GM23248 (cell line): ENCODE data around the gene MISP3. TPM values are rescaled to one million over a fixed set of nuclear protein-coding genes. Genes with fewer than 3 reads are reported as not detected.

Experiments
- DNase-seq: peaks from one replicate; pipeline ENCODE4 v3.0.0-alpha.2; 2015
- H2AFZ ChIP-seq: fragments of 200-600 bp; sonication (generic); 2 replicates; pipeline ENCODE4 v1.6.1; 2016; ENCODE audit warnings: antibody characterized with exemption
- H3F3A ChIP-seq: fragments of 200-600 bp; sonication (generic); 2 replicates; pipeline ENCODE4 v1.6.1; 2016; ENCODE audit warnings: mild to moderate bottlenecking, antibody characterized with exemption, mixed run types; ENCODE audit not compliant: insufficient read depth
- H3K27ac ChIP-seq: fragments of 200-600 bp; sonication (generic); 2 replicates; pipeline ENCODE4 v1.5.1; 2016; ENCODE audit warnings: mild to moderate bottlenecking
- H3K27me3 ChIP-seq: fragments of 200-600 bp; sonication (generic); replicated peaks from 2 replicates; pipeline ENCODE4 v1.6.1; 2016; ENCODE audit warnings: mild to moderate bottlenecking; ENCODE audit not compliant: insufficient read depth
- H3K36me3 ChIP-seq: fragments of 200-600 bp; sonication (generic); 2 replicates; pipeline ENCODE4 v1.6.1; 2016; ENCODE audit warnings: low read depth, mild to moderate bottlenecking
- H3K4me1 ChIP-seq: fragments of 200-600 bp; sonication (generic); 2 replicates; pipeline ENCODE4 v1.6.1; 2016; ENCODE audit warnings: mild to moderate bottlenecking; ENCODE audit not compliant: insufficient read depth
- H3K4me2 ChIP-seq: fragments of 200-600 bp; sonication (generic); one replicate; pipeline ENCODE4 v1.6.1; 2016; ENCODE audit warnings: mild to moderate bottlenecking; ENCODE audit not compliant: unreplicated experiment
- H3K4me3 ChIP-seq: fragments of 200-600 bp; sonication (generic); 2 replicates; pipeline ENCODE4 v1.5.1; 2016; ENCODE audit warnings: mild to moderate bottlenecking
- H3K79me2 ChIP-seq: fragments of 200-600 bp; sonication (generic); 2 replicates; pipeline ENCODE4 v1.6.1; 2016; ENCODE audit warnings: mild to moderate bottlenecking; ENCODE audit not compliant: insufficient read depth
- H3K9ac ChIP-seq: fragments of 200-600 bp; sonication (generic); 2 replicates; pipeline ENCODE4 v1.6.1; 2016; ENCODE audit warnings: mild to moderate bottlenecking
- H3K9me2 ChIP-seq: fragments of 200-600 bp; sonication (generic); 2 replicates; pipeline ENCODE4 v1.6.1; 2016; ENCODE audit warnings: mixed run types, mild to moderate bottlenecking, moderate library complexity; ENCODE audit not compliant: insufficient read depth
- H3K9me3 ChIP-seq: fragments of 200-600 bp; sonication (generic); one replicate; pipeline ENCODE4 v1.6.1; 2017; ENCODE audit warnings: low read depth
- H4K20me1 ChIP-seq: fragments of 200-600 bp; sonication (generic); 2 replicates; pipeline ENCODE4 v1.6.0; 2016; ENCODE audit not compliant: insufficient read depth
- EZH2 ChIP-seq: fragments of 200-600 bp; sonication (generic); IDR thresholded peaks from 2 replicates; pipeline ENCODE4 v1.6.1; 2018; ENCODE audit warnings: antibody characterized with exemption, mild to moderate bottlenecking; ENCODE audit not compliant: insufficient read depth, poor library complexity, severe bottlenecking
- EZH2phosphoT487 ChIP-seq: fragments of 200-600 bp; sonication (generic); IDR thresholded peaks from 2 replicates; pipeline ENCODE4 v1.6.1; 2018; ENCODE audit warnings: antibody characterized with exemption, moderate library complexity, mild to moderate bottlenecking, low read depth; ENCODE audit not compliant: insufficient read depth
- WGBS, 2 experiments: methylation state at CpG; one replicate each; pipeline ENCODE4 v1.1.6; 2015 to 2017; ENCODE audit warnings: low lambda C conversion rate in 2 of 2, low coverage in 1 of 2; ENCODE audit errors: missing lambda C conversion rate in 2 of 2; 5-methylcytosine and 5-hydroxymethylcytosine counted together
- in situ Hi-C: fragments of 300-500 bp; cut with MboI; formaldehyde crosslinking; loops from 2 replicates; pipeline ENCODE4 v1.15.0; 2020
- polyA plus RNA-seq: library from polyadenylated mRNA; unstranded; fragments of >200 nt; fragmentation: Nextera tagmentation; extraction: Ambion mirVana; gene quantifications from 2 replicates; pipeline ENCODE4 v1.2.1, GENCODE V29; 2016
- total RNA-seq: library from RNA; depleted of rRNA; stranded (reverse); fragments of >200 nt; shearing (Covaris generic); gene quantifications from 2 replicates; pipeline ENCODE4 v1.2.3, GENCODE V29; 2014

The MISP3 gene
- total and polyA plus RNA-seq, 2 experiments from 2014 or later, result 1.3 to 2.7 TPM

DNA sequence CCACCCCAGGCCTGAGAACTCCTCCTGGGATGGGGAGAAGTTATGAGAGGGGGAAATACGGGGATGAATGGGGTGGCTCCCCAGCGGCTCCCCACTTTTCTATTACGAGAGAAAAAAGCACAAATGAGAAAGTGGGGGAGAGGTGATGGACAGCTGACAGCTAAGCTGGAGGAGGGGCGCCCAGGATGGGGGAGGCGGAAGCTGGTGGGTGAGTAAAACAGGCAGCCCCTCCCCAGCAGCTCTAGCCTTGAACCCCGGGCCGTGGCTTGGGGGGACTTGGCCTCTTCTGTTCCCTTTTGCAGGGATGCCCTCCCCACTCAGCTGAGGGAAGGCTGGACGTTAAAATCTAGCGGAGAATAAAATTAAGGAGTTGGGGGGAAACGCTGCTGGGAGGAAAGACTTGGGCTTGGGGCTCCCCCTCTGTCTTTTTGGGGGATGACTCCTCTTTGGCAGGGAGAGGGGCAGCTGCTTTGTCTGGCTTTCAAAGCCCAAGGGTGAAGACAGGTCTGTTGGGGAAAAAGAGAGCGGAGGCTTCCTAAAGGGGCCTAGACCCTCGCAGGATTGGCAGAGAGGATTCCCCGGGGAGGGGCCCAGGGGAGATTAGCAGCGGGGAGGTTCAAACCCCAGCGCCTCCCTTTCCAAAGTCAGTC is 19.4 kb downstream of the MISP3 start:
- H3F3A ChIP-seq, result 0 out of 2 replicates have a peak, but pooled peaks cover 4% of the 10 kb centered on the region
- peak overlapping the region; percentile 90 for H2AFZ ChIP-seq
- no peaks in the 10 kb centered on the region for H4K20me1 ChIP-seq
- in situ Hi-C loops, result no loop called here
- no peaks in the 10 kb centered on the region for H3K9me2 ChIP-seq
- 6 to 9% methylated on average over 15 of the region's 15 CpGs for WGBS, 2 experiments
- peaks cover 3% of the 10 kb centered on the region for H3K4me1 ChIP-seq
- peak overlapping the region; percentile 81 for H3K9ac ChIP-seq
- peak overlapping the region; percentile 90 for H3K4me2 ChIP-seq
- H3K36me3 ChIP-seq, result 0 out of 2 replicates have a peak, but pooled peaks cover 5% of the 10 kb centered on the region
- H3K27me3 ChIP-seq, result no peaks in the 10 kb centered on the region
- peak; percentile 34 for DNase-seq
- H3K79me2 ChIP-seq, result peaks cover 10% of the 10 kb centered on the region
- H3K9me3 ChIP-seq, result no peaks in the 10 kb centered on the region
- TF ChIP-seq EZH2, result no peak
- no peak for TF ChIP-seq EZH2phosphoT487
- peak overlapping the region; percentile 93 for H3K4me3 ChIP-seq
- peak overlapping the region; percentile 57 for H3K27ac ChIP-seq

DNA sequence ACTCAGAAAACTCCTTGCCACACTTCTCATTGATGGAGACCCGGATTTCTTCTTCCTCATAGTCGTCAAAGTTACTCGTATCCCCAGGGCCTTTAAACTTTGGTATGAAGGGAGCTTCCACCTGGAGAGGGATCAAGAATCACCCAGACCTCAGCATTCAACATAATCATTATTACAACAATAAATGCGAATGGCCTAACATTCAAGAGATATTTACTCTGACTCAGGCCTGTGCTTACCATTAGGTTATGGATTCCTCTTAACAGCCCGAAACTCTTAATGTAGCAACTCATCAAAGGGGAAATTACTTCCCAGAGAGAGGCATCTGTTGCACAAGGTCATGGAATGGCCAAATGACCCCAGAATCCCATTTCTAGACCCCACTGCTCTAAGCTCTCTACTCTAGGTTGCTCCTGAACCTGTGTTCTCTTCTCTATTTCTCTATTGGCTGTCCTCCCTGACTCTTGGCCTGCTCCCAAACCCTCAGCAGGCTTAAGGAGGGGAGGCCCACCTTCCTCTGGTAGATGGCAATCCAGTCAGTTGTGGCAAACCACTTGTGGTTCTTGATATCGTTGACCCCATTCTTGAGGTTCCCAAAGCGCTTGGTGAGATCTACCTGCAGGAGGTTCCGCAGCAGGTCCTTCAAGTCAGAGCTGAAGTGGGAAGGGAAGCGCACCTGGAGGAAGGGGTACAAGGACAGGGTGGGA is 20.7 kb downstream of the MISP3 start:
- Histone ChIP-seq H3F3A (0 out of 2 replicates have a peak, but pooled peaks cover 4% of the 10 kb centered on the region), H3K27me3 (no peaks in the 10 kb centered on the region), H2AFZ (no peak overlapping the region), H3K79me2 (peaks cover 10% of the 10 kb centered on the region), H3K9me3 (no peaks in the 10 kb centered on the region), H3K4me1 (peaks cover 3% of the 10 kb centered on the region), H3K4me2 (no peak overlapping the region), H3K27ac (no peak overlapping the region), H3K4me3 (no peak overlapping the region), H3K36me3 (0 out of 2 replicates have a peak, but pooled peaks cover 5% of the 10 kb centered on the region), H4K20me1 (no peaks in the 10 kb centered on the region), H3K9me2 (no peaks in the 10 kb centered on the region), H3K9ac (no peak overlapping the region)
- no peak for TF ChIP-seq EZH2phosphoT487
- no peak for TF ChIP-seq EZH2
- in situ Hi-C loops, result no loop called here
- 97 to 98% methylated on average over 9 of the region's 9 CpGs for WGBS, 2 experiments
- no peak for DNase-seq

- Histone ChIP-seq H3K9me3 (no peaks in the 10 kb centered on the region), H3K4me2 (no peak overlapping the region), H4K20me1 (no peaks in the 10 kb centered on the region), H3K79me2 (no peaks in the 10 kb centered on the region), H3K9ac (no peak overlapping the region), H3K36me3 (0 out of 2 replicates have a peak, but pooled peaks cover 5% of the 10 kb centered on the region), H3K27me3 (no peaks in the 10 kb centered on the region), H3F3A (0 out of 2 replicates have a peak, but pooled peaks cover 4% of the 10 kb centered on the region), H3K4me3 (no peak overlapping the region), H3K9me2 (no peaks in the 10 kb centered on the region), H2AFZ (no peak overlapping the region), H3K4me1 (no peaks in the 10 kb centered on the region; the same call in 1 of the 2 replicates), H3K27ac (no peak overlapping the region)
- 90 to 91% methylated on average over 7 of the region's 7 CpGs for WGBS, 2 experiments
- TF ChIP-seq EZH2, result no peak
- TF ChIP-seq EZH2phosphoT487, result no peak
- in situ Hi-C loops, result no loop called here
- no peak for DNase-seq
These were observed 22.3 kb downstream of the MISP3 start for GRCh38 chr19:14094854-14095253.

DNA sequence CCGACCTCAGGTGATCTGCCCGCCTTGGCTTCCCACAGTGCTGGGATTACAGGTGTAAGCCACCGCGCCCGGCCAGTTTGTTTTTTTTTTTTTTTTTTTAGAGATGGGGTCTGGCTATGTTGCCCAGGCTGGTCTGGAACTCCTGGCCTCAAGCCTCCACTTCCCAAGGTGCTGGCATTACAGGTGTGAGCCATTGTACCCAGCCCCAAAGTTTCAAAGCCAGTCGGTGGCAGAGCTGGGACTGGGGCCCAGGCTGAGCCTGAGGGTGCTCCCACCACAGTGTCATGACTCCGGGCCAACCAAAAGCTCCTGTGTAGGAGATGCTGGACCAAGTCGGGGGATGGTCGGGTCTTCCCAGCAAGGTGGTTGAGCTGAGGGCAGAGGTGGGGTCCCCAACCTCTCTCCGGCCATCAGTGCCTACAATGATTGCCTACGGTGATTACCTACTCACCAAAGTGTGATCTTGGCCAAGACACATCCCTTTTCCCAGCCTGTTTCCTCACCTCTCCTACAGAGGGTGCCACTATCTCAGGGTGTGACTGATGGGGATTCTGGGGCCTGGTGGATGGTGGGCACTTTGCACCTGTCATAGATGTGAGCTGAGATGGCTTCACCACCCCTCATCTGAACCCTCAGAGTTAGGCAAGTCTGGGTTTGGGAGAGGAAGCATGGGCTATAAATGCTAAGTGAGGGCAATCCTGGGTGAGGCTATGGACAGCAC is 23.8 kb downstream of the MISP3 start:
- no peak overlapping the region for H3K4me2 ChIP-seq
- no peaks in the 10 kb centered on the region for H3K9me2 ChIP-seq
- TF ChIP-seq EZH2phosphoT487 (no peak), EZH2 (no peak)
- 96 to 97% methylated on average over 11 of the region's 11 CpGs for WGBS, 2 experiments
- no peaks in the 10 kb centered on the region for H3K79me2 ChIP-seq
- no peaks in the 10 kb centered on the region; the same call in 1 of the 2 replicates for H3K4me1 ChIP-seq
- H4K20me1 ChIP-seq, result no peaks in the 10 kb centered on the region
- no peak overlapping the region for H2AFZ ChIP-seq
- H3K9ac ChIP-seq, result no peak overlapping the region
- no peak overlapping the region for H3K27ac ChIP-seq
- H3K36me3 ChIP-seq, result 0 out of 2 replicates have a peak, but pooled peaks cover 8% of the 10 kb centered on the region
- H3K27me3 ChIP-seq, result no peaks in the 10 kb centered on the region
- no peaks in the 10 kb centered on the region for H3K9me3 ChIP-seq
- in situ Hi-C loops, result no loop called here
- no peak for DNase-seq
- H3K4me3 ChIP-seq, result no peak overlapping the region
- H3F3A ChIP-seq, result 0 out of 2 replicates have a peak, but pooled peaks cover 4% of the 10 kb centered on the region
